HEK293 (cell line): ENCODE measurements around the gene GPR157.

Experiments
- CTCF ChIA-PET: fragments of 350-600 bp; formaldehyde crosslinking; extraction: SDS; loops from one replicate; lab custom pipeline; 2021; ENCODE audit warnings: antibody characterized with exemption; lab: Yijun Ruan, JAX
- POLR2A ChIA-PET: fragments of 300-600 bp; formaldehyde crosslinking; extraction: SDS; loops from one replicate; lab custom pipeline; 2020; ENCODE audit warnings: antibody characterized with exemption, inconsistent platforms; lab: Yijun Ruan, JAX
- H3K27ac ChIP-seq: fragments of 200-500 bp; sonication (Bioruptor generic); 2 replicates; pipeline ENCODE4 v1.5.1; 2014; ENCODE audit warnings: low read depth, low read length, control low read depth, inconsistent platforms; ENCODE audit errors: extremely low read depth
- H3K36me3 ChIP-seq, 2 experiments: fragments of 200-500 bp in 1 of 2; sonication (Bioruptor generic) in 1 of 2; 1 replicate in 1 of 2; 2 replicates in 1 of 2; pipeline ENCODE4 v1.5.1; 2014 to 2017; ENCODE audit warnings: inconsistent platforms in 2 of 2, low read length in 2 of 2; ENCODE audit not compliant: control insufficient read depth in 2 of 2, insufficient read depth in 1 of 2
- H3K4me1 ChIP-seq: fragments of 200-500 bp; sonication (Bioruptor generic); 2 replicates; pipeline ENCODE4 v1.5.1; 2014; ENCODE audit warnings: mild to moderate bottlenecking, low read length, inconsistent platforms; ENCODE audit not compliant: control insufficient read depth, insufficient read depth
- H3K4me3 ChIP-seq: 2 replicates; pipeline ENCODE4 v1.5.1; 2011; ENCODE audit warnings: low read depth, mild to moderate bottlenecking, control low read depth, low read length, moderate library complexity
- H3K9me3 ChIP-seq: fragments of 200-500 bp; sonication (Bioruptor generic); 2 replicates; pipeline ENCODE4 v1.5.1; 2014; ENCODE audit warnings: low read depth, low read length, inconsistent platforms; ENCODE audit not compliant: control insufficient read depth, insufficient read depth
- AEBP2 ChIP-seq: fragments of 450-650 bp; formaldehyde crosslinking; IDR thresholded peaks from 2 replicates; pipeline ENCODE4 v1.5.1; 2016; ENCODE audit warnings: missing biosample characterization, missing genetic modification characterization, borderline replicate concordance
- EGR2 ChIP-seq: fragments of 450-650 bp; formaldehyde crosslinking; IDR thresholded peaks from 2 replicates; pipeline ENCODE4 v1.5.1; 2016; ENCODE audit warnings: low read depth, missing biosample characterization, missing genetic modification characterization
- HOXD13 ChIP-seq: sonication (generic); formaldehyde crosslinking; IDR thresholded peaks from 2 replicates; pipeline ENCODE4 v1.8.0; 2022; ENCODE audit warnings: missing genetic modification reagents, borderline replicate concordance
- SCRT1 ChIP-seq: fragments of 450-650 bp; formaldehyde crosslinking; IDR thresholded peaks from 2 replicates; pipeline ENCODE4 v1.5.1; 2016; ENCODE audit warnings: missing biosample characterization, missing genetic modification characterization, borderline replicate concordance
- SCRT2 ChIP-seq: fragments of 450-650 bp; formaldehyde crosslinking; IDR thresholded peaks from 2 replicates; pipeline ENCODE4 v1.5.1; 2016; ENCODE audit warnings: missing biosample characterization, missing genetic modification characterization
- SP2 ChIP-seq: fragments of 450-650 bp; formaldehyde crosslinking; IDR thresholded peaks from 2 replicates; pipeline ENCODE4 v1.5.1; 2016; ENCODE audit warnings: missing biosample characterization, missing genetic modification characterization
- ZFHX2 ChIP-seq: fragments of 450-650 bp; formaldehyde crosslinking; conservative IDR thresholded peaks from 2 replicates; pipeline ENCODE4 v1.5.1; 2016; ENCODE audit warnings: missing biosample characterization, missing genetic modification characterization
- ZIC2 ChIP-seq: fragments of 450-650 bp; formaldehyde crosslinking; IDR thresholded peaks from 2 replicates; pipeline ENCODE4 v1.5.1; 2016; ENCODE audit warnings: missing biosample characterization, missing genetic modification characterization
- ZNF18 ChIP-seq: fragments of 450-650 bp; formaldehyde crosslinking; IDR thresholded peaks from 2 replicates; pipeline ENCODE4 v1.5.1; 2016; ENCODE audit warnings: missing biosample characterization, missing genetic modification characterization
- ZNF202 ChIP-seq: fragments of 450-650 bp; formaldehyde crosslinking; IDR thresholded peaks from 2 replicates; pipeline ENCODE4 v1.5.1; 2016; ENCODE audit warnings: missing biosample characterization, missing genetic modification characterization, borderline replicate concordance
- ZNF324 ChIP-seq: fragments of 450-650 bp; formaldehyde crosslinking; IDR thresholded peaks from 2 replicates; pipeline ENCODE4 v1.5.1; 2016; ENCODE audit warnings: missing biosample characterization, missing genetic modification characterization
- ZNF404 ChIP-seq: fragments of 450-650 bp; formaldehyde crosslinking; IDR thresholded peaks from 2 replicates; pipeline ENCODE4 v1.5.1; 2017; ENCODE audit warnings: missing biosample characterization, missing genetic modification characterization
- ZNF416 ChIP-seq: fragments of 450-650 bp; formaldehyde crosslinking; IDR thresholded peaks from 2 replicates; pipeline ENCODE4 v1.5.1; 2016; ENCODE audit warnings: missing biosample characterization, missing genetic modification characterization
- ZNF530 ChIP-seq: fragments of 450-650 bp; formaldehyde crosslinking; IDR thresholded peaks from 2 replicates; pipeline ENCODE4 v1.5.1; 2016; ENCODE audit warnings: low read depth, missing biosample characterization, missing genetic modification characterization
- ZNF571 ChIP-seq: fragments of 450-650 bp; formaldehyde crosslinking; IDR thresholded peaks from 2 replicates; pipeline ENCODE4 v1.5.0; 2017; ENCODE audit warnings: missing biosample characterization, missing genetic modification characterization
- ZNF623 ChIP-seq: fragments of 450-650 bp; formaldehyde crosslinking; IDR thresholded peaks from 2 replicates; pipeline ENCODE4 v1.5.1; 2016; ENCODE audit warnings: missing biosample characterization, missing genetic modification characterization
- ZNF701 ChIP-seq: fragments of 450-650 bp; formaldehyde crosslinking; IDR thresholded peaks from 2 replicates; pipeline ENCODE4 v1.5.1; 2016; ENCODE audit warnings: missing biosample characterization, missing genetic modification characterization
- ZNF747 ChIP-seq: fragments of 450-650 bp; formaldehyde crosslinking; IDR thresholded peaks from 2 replicates; pipeline ENCODE4 v1.5.1; 2016; ENCODE audit warnings: missing biosample characterization, missing genetic modification characterization
- ZNF776 ChIP-seq: fragments of 450-650 bp; formaldehyde crosslinking; IDR thresholded peaks from 2 replicates; pipeline ENCODE4 v1.5.0; 2017; ENCODE audit warnings: missing biosample characterization, missing genetic modification characterization, borderline replicate concordance
- ZSCAN16 ChIP-seq: fragments of 450-650 bp; formaldehyde crosslinking; IDR thresholded peaks from 2 replicates; pipeline ENCODE4 v1.5.1; 2016; ENCODE audit warnings: missing biosample characterization, missing genetic modification characterization
- ZSCAN30 ChIP-seq: fragments of 450-650 bp; IDR thresholded peaks from 2 replicates; pipeline ENCODE4 v1.5.1; 2018; ENCODE audit warnings: missing biosample characterization, mild to moderate bottlenecking, missing genetic modification characterization, moderate library complexity
- TF ChIP-seq, protein P1 (sequence below): fragments of 450-650 bp; IDR thresholded peaks from 2 replicates; pipeline ENCODE4 v1.5.1; 2018; ENCODE audit warnings: missing biosample characterization, missing genetic modification characterization
- TF ChIP-seq, protein P2 (sequence below): fragments of 450-650 bp; formaldehyde crosslinking; IDR thresholded peaks from 2 replicates; pipeline ENCODE4 v1.5.1; 2016; ENCODE audit warnings: missing biosample characterization, missing genetic modification characterization

Gene GPR157

GRCh38 chr1:9152535-9152934 lies 23.6 kb upstream of the GPR157 start:
- ChIA-PET POLR2A (no interaction called here), CTCF (interaction anchor here (1.4 to 1.6 kb wide), 2 partner anchors 10 kb away, joined by 6 to 7 read pairs; no protein-coding TSS in a partner anchor)
- no peak overlapping the region for H3K27ac ChIP-seq
- H3K9me3 ChIP-seq = no peaks in the 10 kb centered on the region
- H3K4me1 ChIP-seq = no peaks in the 10 kb centered on the region
- no peak overlapping the region for H3K4me3 ChIP-seq
- TF ChIP-seq ZSCAN16 (tag by site-specific recombination) (no peak), ZNF416 (tag by site-specific recombination) (no peak), ZNF202 (tag by site-specific recombination) (no peak), AEBP2 (tag by site-specific recombination) (no peak), ZSCAN30 (no peak), ZNF404 (tag by site-specific recombination) (no peak), ZNF701 (tag by site-specific recombination) (no peak), ZIC2 (tag by site-specific recombination) (no peak), ZNF747 (no peak), ZNF324 (tag by site-specific recombination) (no peak), HOXD13 (no peak), ZNF623 (tag by site-specific recombination) (no peak), ZNF530 (no peak), ZNF18 (tag by site-specific recombination) (no peak), SP2 (tag by site-specific recombination) (no peak)
- TF ChIP-seq, protein P1, sequence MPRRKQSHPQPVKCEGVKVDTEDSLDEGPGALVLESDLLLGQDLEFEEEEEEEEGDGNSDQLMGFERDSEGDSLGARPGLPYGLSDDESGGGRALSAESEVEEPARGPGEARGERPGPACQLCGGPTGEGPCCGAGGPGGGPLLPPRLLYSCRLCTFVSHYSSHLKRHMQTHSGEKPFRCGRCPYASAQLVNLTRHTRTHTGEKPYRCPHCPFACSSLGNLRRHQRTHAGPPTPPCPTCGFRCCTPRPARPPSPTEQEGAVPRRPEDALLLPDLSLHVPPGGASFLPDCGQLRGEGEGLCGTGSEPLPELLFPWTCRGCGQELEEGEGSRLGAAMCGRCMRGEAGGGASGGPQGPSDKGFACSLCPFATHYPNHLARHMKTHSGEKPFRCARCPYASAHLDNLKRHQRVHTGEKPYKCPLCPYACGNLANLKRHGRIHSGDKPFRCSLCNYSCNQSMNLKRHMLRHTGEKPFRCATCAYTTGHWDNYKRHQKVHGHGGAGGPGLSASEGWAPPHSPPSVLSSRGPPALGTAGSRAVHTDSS (tag by site-specific recombination) = no peak
- peaks cover 0 to 75% of the 10 kb centered on the region in 2 experiments; a peak in 2 of 3 replicates for H3K36me3 ChIP-seq

GRCh38 chr1:9151328-9151860 lies 22.5 kb upstream of the GPR157 start:
- H3K36me3 ChIP-seq = peaks cover 0 to 65% of the 10 kb centered on the region in 2 experiments; a peak in 2 of 3 replicates
- H3K27ac ChIP-seq = no peak overlapping the region
- no peaks in the 10 kb centered on the region for H3K4me1 ChIP-seq
- ChIA-PET POLR2A (interaction anchor here (0.5 kb wide), 1 partner anchor 32 kb away, joined by 3 read pairs; no protein-coding TSS in a partner anchor), CTCF (interaction anchor here (1.6 kb wide), 1 partner anchor 9 kb away, joined by 7 read pairs; no protein-coding TSS in a partner anchor)
- no peaks in the 10 kb centered on the region for H3K9me3 ChIP-seq
- TF ChIP-seq SCRT2 (tag by site-specific recombination) = peak; percentile 80
- TF ChIP-seq ZFHX2 = peak; percentile 92
- peak; percentile 91 for TF ChIP-seq EGR2
- no peak for TF ChIP-seq ZNF571
- TF ChIP-seq ZSCAN16 (tag by site-specific recombination) = peak; percentile 88
- TF ChIP-seq ZNF776 (tag by site-specific recombination) = no peak
- TF ChIP-seq SCRT1 (tag by site-specific recombination) = no peak
- TF ChIP-seq ZIC2 (tag by site-specific recombination) = no peak
- TF ChIP-seq, protein P2, sequence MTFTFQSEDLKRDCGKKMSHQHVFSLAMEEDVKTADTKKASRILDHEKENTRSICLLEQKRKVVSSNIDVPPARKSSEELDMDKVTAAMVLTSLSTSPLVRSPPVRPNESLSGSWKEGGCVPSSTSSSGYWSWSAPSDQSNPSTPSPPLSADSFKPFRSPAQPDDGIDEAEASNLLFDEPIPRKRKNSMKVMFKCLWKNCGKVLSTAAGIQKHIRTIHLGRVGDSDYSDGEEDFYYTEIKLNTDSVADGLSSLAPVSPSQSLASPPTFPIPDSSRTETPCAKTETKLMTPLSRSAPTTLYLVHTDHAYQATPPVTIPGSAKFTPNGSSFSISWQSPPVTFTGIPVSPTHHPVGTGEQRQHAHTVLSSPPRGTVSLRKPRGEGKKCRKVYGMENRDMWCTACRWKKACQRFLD (tag by site-specific recombination) = no peak
- H3K4me3 ChIP-seq = no peak overlapping the region
